ENCODE measurements around the gene CCRL2.
"Not testable (repeated sequence)": the region's sequence is repeated elsewhere in the genome, so short reads cannot be mapped to it uniquely, and the experiment has no call there.

The CCRL2 gene

GRCh38 chr3:46405301-46406019 is 1.6 kb upstream of the CCRL2 start:
- no peak for DNase-seq

GRCh38 chr3:46406443-46406787 is 644 bp upstream of the CCRL2 start:
- DNase-seq: no peak

- DNase-seq: no peak
These were observed 911 bp downstream of the CCRL2 start for GRCh38 chr3:46407970-46408369.

DNA sequence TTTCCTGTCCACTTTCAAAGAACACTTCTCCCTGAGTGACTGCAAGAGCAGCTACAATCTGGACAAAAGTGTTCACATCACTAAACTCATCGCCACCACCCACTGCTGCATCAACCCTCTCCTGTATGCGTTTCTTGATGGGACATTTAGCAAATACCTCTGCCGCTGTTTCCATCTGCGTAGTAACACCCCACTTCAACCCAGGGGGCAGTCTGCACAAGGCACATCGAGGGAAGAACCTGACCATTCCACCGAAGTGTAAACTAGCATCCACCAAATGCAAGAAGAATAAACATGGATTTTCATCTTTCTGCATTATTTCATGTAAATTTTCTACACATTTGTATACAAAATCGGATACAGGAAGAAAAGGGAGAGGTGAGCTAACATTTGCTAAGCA is 1.8 kb downstream of the CCRL2 start:
- DNase-seq: no peak

GRCh38 chr3:46409739-46410489 is 2.9 kb downstream of the CCRL2 start:
- no peak for DNase-seq

DNA sequence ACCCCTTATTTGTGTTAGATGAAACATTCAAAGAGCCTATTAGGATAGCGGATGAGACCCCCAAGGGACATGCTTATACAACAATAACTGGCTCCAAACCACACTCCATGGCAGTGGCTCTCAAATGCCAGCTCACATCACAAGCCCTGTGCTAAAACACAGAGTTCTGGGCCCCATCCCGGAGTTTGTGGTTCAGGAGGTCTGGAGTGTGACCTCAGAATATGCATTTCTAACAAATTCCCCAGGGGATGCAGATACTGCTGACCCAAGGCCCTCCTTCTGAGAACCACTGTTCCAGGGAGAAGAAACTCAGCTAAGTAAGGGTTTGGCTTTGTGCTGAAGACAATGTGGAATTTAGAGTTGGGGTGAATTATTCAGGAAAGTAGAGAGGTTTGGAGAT is 3.6 kb downstream of the CCRL2 start:
- no peak for DNase-seq

- DNase-seq: no peak
These were observed 4.2 kb downstream of the CCRL2 start for GRCh38 chr3:46411271-46411670.

DNA sequence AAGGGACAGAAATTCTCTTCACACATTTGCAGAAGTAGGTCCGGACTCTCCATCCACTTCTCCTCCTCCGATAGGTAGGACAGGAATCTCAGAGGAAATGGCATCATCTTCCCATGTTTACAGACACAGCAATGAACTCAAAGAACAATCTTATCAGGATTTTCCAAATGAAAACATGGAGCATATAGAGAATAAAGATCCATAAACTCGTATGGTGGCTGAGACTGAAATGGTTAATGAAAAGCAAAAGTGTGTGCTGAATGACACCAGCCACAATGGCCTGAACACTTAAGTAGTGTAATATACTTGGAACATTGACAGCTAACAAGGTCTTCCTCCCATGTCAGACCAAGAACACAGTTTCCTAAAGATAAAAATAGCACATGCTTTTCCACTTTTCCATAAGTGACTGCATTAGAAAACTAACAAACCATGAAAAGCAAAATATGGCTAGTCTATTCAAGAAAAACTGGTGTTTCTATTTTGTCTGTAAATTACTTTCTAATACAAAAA is 5.8 kb downstream of the CCRL2 start:
- no peak for DNase-seq

DNA sequence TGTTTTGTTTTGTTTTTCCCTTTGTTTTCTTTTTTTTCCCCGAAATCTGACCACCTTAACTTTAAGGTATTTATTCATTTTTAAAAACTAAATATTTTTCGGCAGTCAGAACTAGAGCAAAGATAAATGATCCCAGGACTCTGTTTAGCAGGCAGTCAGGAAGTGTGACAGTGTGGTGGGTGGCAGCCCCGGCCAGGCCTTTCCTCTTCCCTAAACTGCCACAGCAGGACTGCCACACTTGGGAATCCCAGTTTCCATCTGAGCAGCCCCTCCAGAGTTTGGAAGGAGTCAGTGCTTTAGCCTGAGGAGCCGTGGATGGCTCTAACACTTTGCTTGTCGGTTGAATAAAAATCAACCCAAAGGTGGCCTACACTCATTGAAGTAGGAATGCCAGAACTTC is 6.9 kb downstream of the CCRL2 start:
- no peak for DNase-seq

- DNase-seq: no peak
These were observed 7.7 kb downstream of the CCRL2 start for GRCh38 chr3:46414739-46415138.

DNA sequence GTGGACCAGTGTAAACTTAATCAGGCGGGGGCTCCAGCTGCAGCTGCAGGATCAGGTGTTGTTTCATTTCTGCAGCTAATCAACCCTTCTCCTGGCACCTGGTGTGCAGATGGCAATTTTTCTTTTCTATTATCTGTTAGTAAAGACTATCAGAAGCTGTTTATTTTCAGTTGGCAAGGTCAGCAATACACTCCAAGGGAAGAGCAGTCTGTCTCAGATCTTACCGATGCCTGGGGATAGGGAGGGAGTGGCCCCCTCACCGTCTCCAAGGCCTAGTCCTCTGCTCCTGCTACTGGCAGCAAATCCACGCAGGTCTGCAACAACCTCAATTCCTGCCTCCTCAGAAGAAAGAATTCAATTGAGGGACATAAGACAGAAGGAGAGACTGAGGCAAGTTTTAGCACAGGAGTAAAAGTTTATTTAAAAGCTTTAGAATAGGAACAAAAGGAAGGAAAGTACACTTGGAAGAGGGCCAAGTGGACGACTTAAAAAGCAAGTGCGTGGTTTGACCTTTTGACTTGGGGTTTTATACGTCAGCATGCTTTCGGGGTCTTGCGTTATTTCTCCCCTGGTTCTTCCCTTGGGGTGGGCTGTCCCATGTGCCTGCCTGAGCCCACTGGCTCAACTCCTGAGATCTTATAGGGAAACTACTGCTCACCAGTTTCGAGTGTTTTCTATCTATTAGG is 9.2 kb downstream of the CCRL2 start:
- peak; percentile 4 for DNase-seq

DNA sequence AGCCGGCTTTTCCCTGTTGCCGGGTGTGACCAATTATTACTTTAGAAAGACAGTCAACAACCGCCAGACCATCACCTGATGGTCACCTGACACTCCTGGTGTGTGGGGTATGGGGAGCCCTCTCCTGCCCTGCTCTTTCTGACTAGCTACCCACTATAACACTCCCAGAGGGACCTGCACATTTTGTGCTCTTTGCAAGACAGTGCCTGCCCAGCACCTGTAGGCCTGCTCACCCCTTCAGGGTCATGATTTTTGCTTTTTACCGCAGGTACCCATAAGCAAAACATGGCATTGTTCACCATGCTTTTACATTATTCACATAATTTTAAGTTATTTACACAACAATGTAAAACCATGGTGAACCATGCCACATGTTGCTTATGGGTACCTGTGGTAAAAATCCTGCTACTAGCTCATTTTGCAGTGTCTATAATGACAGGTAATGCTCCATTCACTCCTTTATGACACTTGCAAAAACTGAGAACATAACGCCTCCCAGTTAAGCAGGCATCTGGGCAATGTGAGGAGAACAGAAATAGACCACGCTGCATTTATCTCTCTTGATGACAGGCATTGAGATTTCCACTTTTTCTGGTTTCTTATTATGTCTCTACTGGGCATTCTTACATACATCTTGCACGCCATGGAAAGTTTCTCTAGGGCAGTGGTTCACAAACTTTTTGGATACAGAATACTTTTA is 9.9 kb downstream of the CCRL2 start:
- DNase-seq: no peak

GRCh38 chr3:46417841-46418611 is 11.0 kb downstream of the CCRL2 start:
- no peak for DNase-seq

GRCh38 chr3:46419816-46420215 is 12.8 kb downstream of the CCRL2 start:
- no peak for DNase-seq

DNA sequence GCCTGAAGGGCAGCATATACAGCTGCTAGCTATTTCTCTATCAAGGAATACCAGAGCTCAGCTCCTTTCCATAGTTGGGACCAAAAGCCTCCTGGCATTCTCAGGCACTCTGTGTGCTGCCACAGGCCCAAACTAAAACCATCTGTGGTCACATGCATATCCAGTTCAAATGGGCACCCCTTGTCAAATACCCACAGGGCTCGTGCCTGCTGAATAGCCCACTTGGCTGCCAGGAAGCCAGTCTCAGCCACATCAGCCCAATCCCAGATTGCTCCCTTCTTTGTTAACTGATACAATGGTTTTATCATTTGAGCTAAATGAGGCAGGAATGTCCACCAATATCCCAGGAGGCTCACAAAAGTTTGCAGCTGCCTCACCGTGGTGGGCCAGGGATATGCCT is 13.9 kb downstream of the CCRL2 start:
- no peak for DNase-seq

- DNase-seq: peak; percentile 36
These were observed 15.6 kb downstream of the CCRL2 start for GRCh38 chr3:46422617-46423016.

DNA sequence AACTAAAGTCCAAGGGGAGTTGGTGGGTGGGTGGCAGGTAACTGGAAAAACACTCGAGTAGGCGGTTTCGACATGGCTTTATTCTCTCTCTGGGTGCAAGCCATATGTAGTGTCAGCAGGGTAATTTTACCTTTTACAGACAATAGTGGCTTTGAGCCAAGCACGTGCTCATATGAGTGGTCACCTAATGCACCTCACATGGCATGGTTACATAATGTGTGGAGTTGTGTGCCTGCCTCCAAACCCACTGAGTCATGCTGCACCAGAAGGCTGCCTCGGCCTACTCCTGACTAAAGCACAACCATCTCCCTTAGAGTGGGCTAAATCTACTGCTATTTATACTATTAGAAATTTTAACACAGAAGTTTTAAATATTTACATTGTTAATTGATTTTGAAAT is 16.5 kb downstream of the CCRL2 start:
- DNase-seq: no peak

GRCh38 chr3:46426476-46426875 is 19.4 kb downstream of the CCRL2 start:
- not testable (repeated sequence) for DNase-seq

GRCh38 chr3:46427404-46427803 is 20.3 kb downstream of the CCRL2 start:
- not testable (repeated sequence) for DNase-seq

DNA sequence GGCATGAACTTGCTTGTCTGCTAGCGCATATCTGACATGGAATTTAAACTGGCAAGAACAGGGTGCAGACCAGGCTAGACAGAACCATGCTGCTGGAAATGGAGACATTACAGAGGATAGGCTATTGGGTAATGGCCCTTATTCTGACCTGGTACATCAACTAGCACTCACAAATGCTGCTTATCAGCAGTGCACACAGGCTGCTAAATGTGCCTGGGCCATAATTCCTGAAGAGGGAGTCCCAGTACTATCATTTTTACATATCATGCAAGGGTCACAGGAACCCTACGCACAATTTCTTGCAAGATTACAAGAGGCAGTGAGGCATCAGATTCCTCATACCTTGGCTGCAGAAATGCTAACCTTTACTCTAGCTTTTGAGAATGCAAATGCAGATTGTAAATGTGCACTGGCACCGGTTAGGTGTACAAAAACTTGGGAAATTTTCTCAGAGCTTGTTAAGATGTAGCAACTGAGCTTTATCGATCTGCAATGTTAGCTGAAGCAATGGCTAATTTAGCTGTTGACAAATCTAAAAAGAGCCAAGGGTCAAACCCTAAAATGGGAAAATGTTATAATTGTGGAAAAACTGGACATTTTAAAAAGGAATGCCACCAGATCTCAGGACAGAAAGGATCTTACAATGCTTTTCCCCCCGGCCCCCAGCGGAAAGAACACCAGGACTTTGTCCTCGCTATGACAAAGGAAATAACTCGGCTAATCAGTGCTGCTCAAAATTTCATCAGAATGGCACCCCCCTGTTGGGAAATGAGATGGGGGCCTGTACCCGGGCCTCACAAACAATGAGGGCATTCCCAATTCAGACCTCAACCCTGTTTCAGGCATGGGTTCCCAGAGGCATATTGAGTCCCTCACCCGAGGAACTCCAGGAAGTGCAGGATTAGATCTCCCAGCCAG is 21.1 kb downstream of the CCRL2 start:
- DNase-seq: no peak

DNA sequence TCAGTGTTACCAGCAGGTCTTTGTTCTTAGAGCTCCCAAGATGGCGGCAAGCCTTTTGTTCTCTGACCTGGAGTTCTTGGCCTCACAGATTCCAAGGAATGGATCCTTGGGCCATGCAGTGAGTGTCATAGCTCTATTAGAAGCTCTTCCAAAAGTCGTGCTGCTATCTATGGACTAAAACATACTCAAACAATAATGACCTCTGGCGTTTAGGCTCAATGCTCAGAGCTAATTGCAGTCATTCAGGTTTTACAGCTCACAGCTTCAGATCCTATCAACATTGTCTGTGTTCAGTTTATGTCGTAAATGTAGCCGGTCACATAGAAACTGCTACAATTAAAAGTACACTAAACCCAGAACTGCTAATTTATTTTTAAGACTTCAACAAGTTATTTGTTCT is 22.2 kb downstream of the CCRL2 start:
- DNase-seq: no peak
